Loucy (cell line): ENCODE data around the gene GCNT2.

Experiments used
- EZH2phosphoT487 ChIP-seq: fragments of 200-600 bp; IDR thresholded peaks from 2 replicates; pipeline ENCODE4 v1.6.1; 2018; ENCODE audit warnings: antibody characterized with exemption, mild to moderate bottlenecking, moderate library complexity, borderline replicate concordance
- TF ChIP-seq, protein P1 (sequence below): fragments of 200-600 bp; sonication (generic); conservative IDR thresholded peaks from 2 replicates; pipeline ENCODE4 v1.5.1; 2014; ENCODE audit warnings: mild to moderate bottlenecking, antibody characterized with exemption, low read length

DNA sequence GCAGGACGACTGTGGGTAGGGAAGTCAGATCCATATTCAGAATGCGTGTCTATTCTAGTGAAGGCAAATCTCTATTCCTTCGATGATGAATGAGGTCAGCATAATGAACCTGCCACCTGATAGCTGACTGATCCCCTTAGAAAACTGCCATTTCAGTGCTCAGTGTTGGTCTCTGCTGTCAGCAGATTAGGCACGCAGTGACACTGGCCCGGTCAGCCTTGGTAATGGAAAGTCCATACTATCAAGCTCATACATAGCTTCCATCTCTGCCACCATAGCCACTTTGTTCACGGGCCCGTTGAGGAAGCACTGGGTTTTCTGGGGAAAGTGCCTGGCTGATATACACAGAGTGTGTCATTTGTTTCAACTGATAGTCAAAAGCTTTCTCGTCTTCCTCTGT, 119.3 kb downstream of the GCNT2 start:
- TF ChIP-seq, protein P1, sequence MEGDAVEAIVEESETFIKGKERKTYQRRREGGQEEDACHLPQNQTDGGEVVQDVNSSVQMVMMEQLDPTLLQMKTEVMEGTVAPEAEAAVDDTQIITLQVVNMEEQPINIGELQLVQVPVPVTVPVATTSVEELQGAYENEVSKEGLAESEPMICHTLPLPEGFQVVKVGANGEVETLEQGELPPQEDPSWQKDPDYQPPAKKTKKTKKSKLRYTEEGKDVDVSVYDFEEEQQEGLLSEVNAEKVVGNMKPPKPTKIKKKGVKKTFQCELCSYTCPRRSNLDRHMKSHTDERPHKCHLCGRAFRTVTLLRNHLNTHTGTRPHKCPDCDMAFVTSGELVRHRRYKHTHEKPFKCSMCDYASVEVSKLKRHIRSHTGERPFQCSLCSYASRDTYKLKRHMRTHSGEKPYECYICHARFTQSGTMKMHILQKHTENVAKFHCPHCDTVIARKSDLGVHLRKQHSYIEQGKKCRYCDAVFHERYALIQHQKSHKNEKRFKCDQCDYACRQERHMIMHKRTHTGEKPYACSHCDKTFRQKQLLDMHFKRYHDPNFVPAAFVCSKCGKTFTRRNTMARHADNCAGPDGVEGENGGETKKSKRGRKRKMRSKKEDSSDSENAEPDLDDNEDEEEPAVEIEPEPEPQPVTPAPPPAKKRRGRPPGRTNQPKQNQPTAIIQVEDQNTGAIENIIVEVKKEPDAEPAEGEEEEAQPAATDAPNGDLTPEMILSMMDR, result no peak
- TF ChIP-seq EZH2phosphoT487, result no peak
